ENCODE measurements around the gene OR7G3.

Gene OR7G3

GRCh38 chr19:9126900-9127405, at the start of gene OR7G3:
TSS of gene OR7G3 (minus strand) at chr19:9126950. CDS start at chr19:9126950, 0 bp downstream.
- DNase-seq (ENCODE audit: low read depth in 3 of 3), result no peak

- no peak for DNase-seq (ENCODE audit: low read depth in 3 of 3)
Observed at GRCh38 chr19:9175326-9175725, 48.6 kb upstream of the OR7G3 start.

- DNase-seq (ENCODE audit: low read depth in 3 of 3), result no peak
Observed at GRCh38 chr19:9171393-9171991, 44.7 kb upstream of the OR7G3 start.

- no peak for DNase-seq (ENCODE audit: low read depth in 3 of 3)
Observed at GRCh38 chr19:9166846-9167245, 40.1 kb upstream of the OR7G3 start.

- DNase-seq (ENCODE audit: low read depth in 3 of 3), result no peak
Observed at GRCh38 chr19:9165261-9165660, 38.5 kb upstream of the OR7G3 start.

GRCh38 chr19:9161427-9161826, 34.7 kb upstream of the OR7G3 start:
- no peak for DNase-seq (ENCODE audit: low read depth in 3 of 3)

- DNase-seq (ENCODE audit: low read depth in 3 of 3), result no peak
Observed at GRCh38 chr19:9159891-9160290, 33.1 kb upstream of the OR7G3 start.

GRCh38 chr19:9156304-9156703, 29.6 kb upstream of the OR7G3 start:
- DNase-seq (ENCODE audit: low read depth in 3 of 3), result no peak

- DNase-seq (ENCODE audit: low read depth in 3 of 3), result no peak
Observed at GRCh38 chr19:9155591-9155990, 28.8 kb upstream of the OR7G3 start.

GRCh38 chr19:9151367-9151766, 24.6 kb upstream of the OR7G3 start:
- DNase-seq (ENCODE audit: low read depth in 3 of 3), result no peak

GRCh38 chr19:9150650-9151049, 23.9 kb upstream of the OR7G3 start:
- DNase-seq (ENCODE audit: low read depth in 3 of 3), result no peak

- DNase-seq (ENCODE audit: low read depth in 3 of 3), result no peak
Observed at GRCh38 chr19:9149997-9150396, 23.2 kb upstream of the OR7G3 start.

GRCh38 chr19:9148697-9149096, 21.9 kb upstream of the OR7G3 start:
- no peak for DNase-seq (ENCODE audit: low read depth in 3 of 3)

GRCh38 chr19:9146882-9147281, 20.1 kb upstream of the OR7G3 start:
- DNase-seq (ENCODE audit: low read depth in 3 of 3), result no peak

- no peak for DNase-seq (ENCODE audit: low read depth in 3 of 3)
Observed at GRCh38 chr19:9144920-9145319, 18.2 kb upstream of the OR7G3 start.

GRCh38 chr19:9140159-9140874, 13.6 kb upstream of the OR7G3 start, which contains the start of gene ZNF317:
TSS of gene ZNF317 (plus strand) at chr19:9140397. CDS start at chr19:9156017, 15,620 bp downstream.
- DNase-seq (ENCODE audit: low read depth in 3 of 3), result peak; percentile 72 to 82 (median 82)

GRCh38 chr19:9139609-9140158, 12.9 kb upstream of the OR7G3 start:
- DNase-seq (ENCODE audit: low read depth in 3 of 3), result no peak

- no peak for DNase-seq (ENCODE audit: low read depth in 3 of 3)
Observed at GRCh38 chr19:9132422-9132821, 5.7 kb upstream of the OR7G3 start.

- DNase-seq (ENCODE audit: low read depth in 3 of 3), result no peak
Observed at GRCh38 chr19:9130965-9131364, 4.2 kb upstream of the OR7G3 start.

GRCh38 chr19:9128171-9128570, 1.4 kb upstream of the OR7G3 start:
- no peak for DNase-seq (ENCODE audit: low read depth in 3 of 3)

- DNase-seq (ENCODE audit: low read depth in 3 of 3), result no peak
Observed at GRCh38 chr19:9116547-9116946, 10.2 kb downstream of the OR7G3 start.

GRCh38 chr19:9115307-9115813, 11.4 kb downstream of the OR7G3 start, which contains the start of gene OR7G1:
TSS of gene OR7G1 (minus strand) at chr19:9115763. CDS start at chr19:9115763, 0 bp downstream.
- no peak for DNase-seq (ENCODE audit: low read depth in 3 of 3)

- DNase-seq (ENCODE audit: low read depth in 3 of 3), result no peak
Observed at GRCh38 chr19:9109959-9110358, 16.8 kb downstream of the OR7G3 start.

Data from stimulated activated CD4-positive, alpha-beta T cell treated with anti-CD3 and anti-CD28 coated beads, TNF-alpha, amount 100 ng/mL, for 4 hours (primary cell).